ENCODE measurements around the gene RASL11B. TPM values are rescaled to one million over a fixed set of nuclear protein-coding genes. Genes with fewer than 3 reads are reported as not detected.
"Not testable (repeated sequence)": the region's sequence is repeated elsewhere in the genome, so short reads cannot be mapped to it uniquely, and the experiment has no call there.

RASL11B gene
- 40.5 TPM for polyA plus RNA-seq (ENCODE audit: insufficient read length)
- long read RNA-seq, donor 1, transcript RASL11B-201 (4 exons, 1,995 nt) = major isoform, 20 of 20 reads
- long read RNA-seq, donor 1, partial matches to known transcripts = 0 of 20 reads
- long read RNA-seq, donor 1, other reads (novel, unspliced or antisense) = 0 of 20 reads
- long read RNA-seq, donor 2, transcript RASL11B-201 (4 exons, 1,995 nt) = major isoform, 20 of 21 reads
- long read RNA-seq, donor 2, partial matches to known transcripts = 0 of 21 reads
- long read RNA-seq, donor 2, other reads (novel, unspliced or antisense) = 0 of 21 reads
- long read RNA-seq, donor 3, transcript RASL11B-201 (4 exons, 1,995 nt) = major isoform, 15 of 17 reads
- long read RNA-seq, donor 3, partial matches to known transcripts = 0 of 17 reads
- long read RNA-seq, donor 3, other reads (novel, unspliced or antisense) = 0 of 17 reads
- long read RNA-seq, donor 4 = 0 reads
- long read RNA-seq, donor 5, transcript RASL11B-201 (4 exons, 1,995 nt) = major isoform, 25 of 25 reads
- long read RNA-seq, donor 5, partial matches to known transcripts = 0 of 25 reads
- long read RNA-seq, donor 5, other reads (novel, unspliced or antisense) = 0 of 25 reads
- long read RNA-seq, donor 6, transcript RASL11B-201 (4 exons, 1,995 nt) = major isoform, 24 of 24 reads
- long read RNA-seq, donor 6, partial matches to known transcripts = 0 of 24 reads
- long read RNA-seq, donor 6, other reads (novel, unspliced or antisense) = 0 of 24 reads
- long read RNA-seq, donor 7, transcript RASL11B-201 (4 exons, 1,995 nt) = major isoform, 23 of 24 reads
- long read RNA-seq, donor 7, partial matches to known transcripts = 0 of 24 reads
- long read RNA-seq, donor 7, other reads (novel, unspliced or antisense) = 0 of 24 reads
- long read RNA-seq, donor 8, transcript RASL11B-201 (4 exons, 1,995 nt) = major isoform, 14 of 14 reads
- long read RNA-seq, donor 8, partial matches to known transcripts = 0 of 14 reads
- long read RNA-seq, donor 8, other reads (novel, unspliced or antisense) = 0 of 14 reads

- DNase-seq = peak; percentile 87
Measured at GRCh38 chr4:52861879-52862616, at the start of gene RASL11B. Gene RASL11B (plus strand): TSS chr4:52862317. CDS start chr4:52862508, 191 bp downstream.

- no peak for DNase-seq
Measured at GRCh38 chr4:52813546-52813945, 48.6 kb upstream of the RASL11B start.

- no peak for DNase-seq
Measured at GRCh38 chr4:52822583-52822971, 39.5 kb upstream of the RASL11B start.

- DNase-seq = no peak
Measured at GRCh38 chr4:52822972-52823701, 39.0 kb upstream of the RASL11B start.

GRCh38 chr4:52823702-52824092, 38.4 kb upstream of the RASL11B start:
- no peak for DNase-seq

GRCh38 chr4:52824270-52824602, 37.9 kb upstream of the RASL11B start:
- no peak for DNase-seq

- peak; percentile 83 for DNase-seq
Measured at GRCh38 chr4:52824603-52825459, 37.3 kb upstream of the RASL11B start.

GRCh38 chr4:52825460-52826090, 36.5 kb upstream of the RASL11B start:
- no peak for DNase-seq

- no peak for DNase-seq
Measured at GRCh38 chr4:52833941-52834525, 28.1 kb upstream of the RASL11B start.

- DNase-seq = not testable (repeated sequence)
Measured at GRCh38 chr4:52834641-52835456, 27.3 kb upstream of the RASL11B start.

- no peak for DNase-seq
Measured at GRCh38 chr4:52836120-52836519, 26.0 kb upstream of the RASL11B start.

- no peak for DNase-seq
Measured at GRCh38 chr4:52836678-52837077, 25.4 kb upstream of the RASL11B start.

- no peak for DNase-seq
Measured at GRCh38 chr4:52837716-52838558, 24.2 kb upstream of the RASL11B start.

GRCh38 chr4:52838729-52839586, 23.2 kb upstream of the RASL11B start:
- no peak for DNase-seq

- DNase-seq = no peak
Measured at GRCh38 chr4:52840531-52841370, 21.4 kb upstream of the RASL11B start.
